GM21360 (cell line): Measurements from ENCODE around the gene RABIF.
A peak's percentile ranks its signal among the peaks of the same experiment; 100 is the strongest.

Experiments used
- ATAC-seq: cut with Tn5 transposase; IDR thresholded peaks from one replicate; pipeline ENCODE4 v1.9.1; 2021; ENCODE audit warnings: mild to moderate bottlenecking, moderate library complexity; ENCODE audit not compliant: unreplicated experiment

RABIF gene

GRCh38 chr1:202879128-202879527 is 9.8 kb downstream of the RABIF start:
- no peak for ATAC-seq

- ATAC-seq = no peak
These were observed 15.9 kb downstream of the RABIF start for GRCh38 chr1:202873026-202873425.

GRCh38 chr1:202871367-202871766 is 17.6 kb downstream of the RABIF start:
- no peak for ATAC-seq

GRCh38 chr1:202862679-202863560 is 26.0 kb downstream of the RABIF start:
- ATAC-seq = no peak

- ATAC-seq = peak; percentile 63
These were observed 27.4 kb downstream of the RABIF start for GRCh38 chr1:202861420-202862132.

- peak; percentile 32 for ATAC-seq
These were observed 28.1 kb downstream of the RABIF start for GRCh38 chr1:202860744-202861419.

- ATAC-seq = no peak
These were observed 30.0 kb downstream of the RABIF start for GRCh38 chr1:202858789-202859414.

GRCh38 chr1:202858331-202858730 is 30.6 kb downstream of the RABIF start:
- no peak for ATAC-seq

GRCh38 chr1:202857136-202857610 is 31.8 kb downstream of the RABIF start:
- ATAC-seq = no peak

- no peak for ATAC-seq
These were observed 32.9 kb downstream of the RABIF start for GRCh38 chr1:202856014-202856413.

- no peak for ATAC-seq
These were observed 34.2 kb downstream of the RABIF start for GRCh38 chr1:202854787-202855186.

- ATAC-seq = no peak
These were observed 36.6 kb downstream of the RABIF start for GRCh38 chr1:202852163-202852904.

- no peak for ATAC-seq
These were observed 38.2 kb downstream of the RABIF start for GRCh38 chr1:202850593-202851362.

- peak; percentile 88 for ATAC-seq
These were observed 40.8 kb downstream of the RABIF start for GRCh38 chr1:202848191-202848542.

GRCh38 chr1:202844935-202845334 is 44.0 kb downstream of the RABIF start:
- ATAC-seq = no peak

- ATAC-seq = no peak
These were observed 44.7 kb downstream of the RABIF start for GRCh38 chr1:202844259-202844658.

- ATAC-seq = no peak
These were observed 45.9 kb downstream of the RABIF start for GRCh38 chr1:202843081-202843480.

- ATAC-seq = no peak
These were observed 51.1 kb downstream of the RABIF start for GRCh38 chr1:202837746-202838262.

- ATAC-seq = no peak
These were observed 52.1 kb downstream of the RABIF start for GRCh38 chr1:202836623-202837403.
